GM18858 (cell line): ENCODE data around the gene NCBP2L.
"Not testable (repeated sequence)": the region's sequence is repeated elsewhere in the genome, so short reads cannot be mapped to it uniquely, and the experiment has no call there.

Experiments used
- ATAC-seq: cut with Tn5 transposase; IDR thresholded peaks from one replicate; pipeline ENCODE4 v1.9.1; 2021; ENCODE audit not compliant: unreplicated experiment

Gene NCBP2L

GRCh38 chrX:107804427-107804826, 26.9 kb downstream of the NCBP2L start:
- no peak for ATAC-seq

- no peak for ATAC-seq
These were observed 27.6 kb downstream of the NCBP2L start for GRCh38 chrX:107805179-107805578.

DNA sequence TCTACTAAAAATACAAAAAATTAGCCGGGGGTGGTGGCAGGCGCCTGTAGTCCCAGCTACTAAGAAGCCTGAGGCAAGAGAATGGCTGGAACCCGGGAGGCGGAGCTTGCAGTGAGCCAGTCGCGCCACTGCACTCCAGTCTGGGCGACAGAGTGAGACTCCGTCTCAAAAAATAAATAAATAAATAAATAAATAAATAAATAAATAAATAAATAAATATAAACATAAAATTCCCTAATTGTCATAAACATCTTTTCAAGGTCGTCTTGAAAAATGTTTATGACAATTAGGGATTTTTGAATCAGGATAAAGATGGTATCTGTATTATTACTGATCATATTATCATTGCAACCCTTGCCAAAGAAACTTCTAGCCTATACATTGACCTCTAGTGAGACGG, 32.5 kb downstream of the NCBP2L start:
- ATAC-seq, result not testable (repeated sequence)

GRCh38 chrX:107818900-107819521, 41.5 kb downstream of the NCBP2L start:
- ATAC-seq, result no peak

- ATAC-seq, result no peak
These were observed 45.5 kb downstream of the NCBP2L start for GRCh38 chrX:107823042-107823441.

DNA sequence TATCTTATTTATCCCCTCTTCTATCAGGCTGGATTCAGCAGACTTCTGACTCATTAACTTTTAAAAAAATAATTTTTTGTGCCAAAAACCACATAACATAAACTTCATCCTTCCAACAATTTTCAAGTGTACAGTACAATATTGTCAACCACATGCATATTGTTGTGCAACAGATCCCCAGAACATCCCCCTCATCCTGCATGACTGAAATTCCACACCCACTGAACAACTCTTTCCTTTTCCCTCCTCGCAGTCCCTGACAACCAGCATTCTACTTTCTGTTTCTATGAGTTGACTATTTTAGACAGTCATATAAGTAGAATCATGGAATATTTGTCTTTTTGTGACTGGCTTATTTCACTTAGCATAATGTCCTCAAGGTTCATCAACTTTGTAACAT, 45.9 kb downstream of the NCBP2L start:
- no peak for ATAC-seq

GRCh38 chrX:107825698-107826237, 48.2 kb downstream of the NCBP2L start, which contains the start of gene MID2:
Gene MID2, plus strand, starts transcription at chrX:107825866. Its CDS starts 561 bp downstream, at chrX:107826427.
- ATAC-seq, result no peak

- ATAC-seq, result no peak
These were observed 48.9 kb downstream of the NCBP2L start for GRCh38 chrX:107826238-107827029.

DNA sequence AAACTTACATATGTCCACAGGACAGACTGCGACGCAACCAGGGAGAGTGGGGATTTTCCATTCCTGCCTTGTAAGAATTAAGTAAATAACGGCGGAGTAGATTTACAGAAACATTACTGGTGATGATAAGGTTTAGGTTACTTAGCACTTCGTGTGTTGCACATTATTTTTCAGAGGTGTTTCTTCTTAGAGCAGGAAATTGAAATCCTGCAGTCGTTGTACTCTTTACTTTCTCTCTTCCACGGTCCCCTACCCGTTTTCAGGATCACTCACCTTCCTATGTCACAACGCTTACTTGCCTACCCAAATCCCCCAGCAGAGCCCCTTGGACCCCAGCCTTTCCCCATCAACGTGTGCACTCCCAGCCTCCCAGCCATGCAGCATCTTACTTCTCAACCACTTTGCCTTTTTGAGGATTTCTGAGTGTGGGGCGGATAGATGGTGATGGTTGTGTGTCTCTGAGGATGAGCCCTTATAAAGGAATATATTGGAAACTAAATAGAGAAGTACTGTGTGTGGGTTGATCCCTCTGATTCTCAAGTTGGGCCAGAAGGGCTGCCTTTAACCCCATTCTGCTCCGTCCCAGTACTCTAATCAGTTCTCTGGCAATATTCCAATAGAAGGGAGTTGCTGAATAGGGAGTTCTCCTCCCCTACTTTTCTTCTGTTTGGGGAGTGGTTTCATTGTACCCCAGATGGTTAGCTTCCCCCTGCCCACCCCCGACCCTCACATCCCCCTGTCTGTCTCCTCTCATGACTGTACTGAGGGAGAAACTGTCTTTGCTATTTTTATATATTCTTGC, 49.7 kb downstream of the NCBP2L start:
- ATAC-seq, result no peak

DNA sequence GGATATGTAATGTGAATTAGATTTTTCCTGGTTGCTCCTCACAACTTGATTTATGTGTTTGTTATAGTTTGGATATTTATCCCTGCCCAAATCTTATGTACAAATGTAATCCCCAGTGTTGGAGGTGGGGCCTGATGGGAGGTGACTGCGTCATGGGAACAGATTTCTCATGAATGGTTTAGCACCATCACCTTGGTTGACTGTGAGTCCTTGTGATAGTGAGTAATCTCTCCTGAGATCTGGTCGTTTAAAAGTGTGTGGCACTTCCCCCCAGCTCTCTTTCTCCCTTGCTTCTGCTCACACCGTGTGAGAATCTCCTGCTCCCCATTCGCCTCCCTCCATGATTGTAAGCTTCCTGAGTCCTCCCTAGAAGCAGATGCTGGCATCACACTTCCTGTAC, 50.3 kb downstream of the NCBP2L start:
- ATAC-seq, result no peak

DNA sequence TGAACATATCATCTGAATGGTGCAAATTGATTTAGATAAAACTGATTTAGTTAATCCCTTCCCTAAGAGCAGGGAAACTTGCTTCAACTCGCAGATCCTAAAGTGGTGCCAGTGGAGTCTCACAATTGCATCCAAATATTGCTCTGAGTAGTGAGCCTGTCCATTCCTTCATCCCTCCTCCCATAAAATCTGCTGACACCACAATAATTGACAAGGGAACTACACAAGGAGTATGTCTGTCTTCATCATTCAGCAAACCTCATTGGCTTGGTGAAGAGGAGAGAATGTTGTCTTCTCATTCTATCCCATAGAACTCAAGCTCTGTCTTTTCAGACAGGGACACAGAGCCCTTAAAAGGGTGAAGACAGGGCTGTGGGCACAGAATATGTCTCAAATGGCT, 52.3 kb downstream of the NCBP2L start:
- ATAC-seq, result no peak

GRCh38 chrX:107831071-107831730, 53.7 kb downstream of the NCBP2L start:
- ATAC-seq, result no peak

DNA sequence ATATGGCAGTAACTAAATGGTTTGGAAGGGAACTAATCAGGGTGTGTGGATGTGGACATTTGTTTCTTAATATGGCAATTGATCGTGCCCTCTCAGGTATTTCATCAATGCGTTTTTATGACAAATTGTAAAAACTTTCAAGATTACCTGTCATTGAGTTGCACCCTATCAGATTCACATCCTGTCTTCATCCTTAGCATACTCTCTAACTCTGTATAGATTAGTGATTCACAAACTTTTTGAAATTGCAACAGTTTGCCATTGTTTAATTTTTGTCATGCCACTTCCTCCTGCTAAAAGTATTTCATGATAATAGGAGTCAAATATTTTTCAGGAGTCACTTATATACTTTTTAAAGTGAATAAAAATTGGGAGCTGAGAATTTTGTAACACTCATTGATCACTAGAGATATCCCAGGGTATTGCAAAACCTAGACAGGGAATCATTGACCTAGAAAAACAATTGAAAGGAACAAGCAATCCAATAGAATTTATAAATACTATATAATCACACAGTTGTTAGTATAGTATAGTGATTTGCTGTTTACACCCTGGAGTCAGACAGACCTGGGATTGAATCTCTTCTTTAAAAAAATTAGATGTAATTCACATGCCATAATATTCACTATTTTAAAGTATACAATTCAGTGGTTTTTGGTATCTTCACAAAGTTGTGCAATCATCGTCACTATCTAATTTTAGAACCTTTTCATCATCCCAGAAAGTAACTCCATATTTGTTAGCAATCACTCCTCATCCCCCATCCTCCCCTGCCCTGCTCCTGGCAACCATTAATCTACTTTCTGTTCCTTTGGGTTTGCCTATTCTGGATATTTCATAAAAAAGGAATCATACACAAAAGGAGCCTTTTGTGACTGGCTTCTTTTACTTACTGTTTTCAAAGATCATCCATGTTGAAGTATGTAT, 57.0 kb downstream of the NCBP2L start:
- ATAC-seq, result no peak

GRCh38 chrX:107836958-107837357, 59.4 kb downstream of the NCBP2L start:
- ATAC-seq, result no peak

DNA sequence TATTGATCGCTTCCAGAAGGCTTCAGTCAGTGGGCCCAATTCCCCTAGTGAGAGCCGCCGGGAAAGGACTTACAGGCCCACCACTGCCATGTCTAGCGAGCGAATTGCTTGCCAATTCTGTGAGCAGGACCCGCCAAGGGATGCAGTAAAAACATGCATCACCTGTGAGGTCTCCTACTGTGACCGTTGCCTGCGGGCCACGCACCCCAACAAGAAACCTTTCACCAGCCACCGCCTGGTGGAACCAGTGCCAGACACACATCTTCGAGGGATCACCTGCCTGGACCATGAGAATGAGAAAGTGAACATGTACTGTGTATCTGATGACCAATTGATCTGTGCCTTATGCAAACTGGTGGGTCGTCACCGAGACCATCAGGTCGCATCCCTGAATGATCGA, 63.4 kb downstream of the NCBP2L start:
- ATAC-seq, result no peak

DNA sequence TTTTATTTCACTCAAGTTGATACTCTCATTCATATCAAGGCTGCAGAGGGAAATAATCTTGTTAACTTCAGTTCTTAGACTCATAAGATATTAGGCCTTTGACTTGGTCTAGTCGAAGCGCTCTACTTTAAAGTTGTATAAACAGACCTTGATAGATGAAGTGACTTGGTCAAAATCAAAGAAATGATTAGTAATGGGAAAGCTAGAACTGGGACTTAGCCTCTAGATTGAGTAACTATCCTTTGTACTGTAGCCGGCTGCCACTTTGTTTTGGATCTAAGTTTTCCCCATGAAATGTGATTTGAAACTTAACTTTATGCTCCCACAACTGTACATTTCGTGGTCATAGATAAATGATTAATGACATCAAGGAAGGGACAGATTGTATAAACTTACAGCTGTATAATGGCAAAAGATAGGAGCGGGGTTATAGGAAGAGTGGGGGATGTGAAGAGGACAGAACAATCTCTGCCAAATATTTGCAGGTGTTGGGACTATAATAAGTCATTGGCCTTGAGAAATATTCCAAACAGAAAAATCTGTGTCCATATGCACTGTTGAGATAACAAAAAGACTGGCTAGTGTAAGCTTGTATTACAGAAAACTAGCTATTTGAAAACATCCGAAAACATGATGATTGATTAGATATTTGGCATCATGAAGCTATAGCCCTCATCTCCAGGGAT, 65.3 kb downstream of the NCBP2L start:
- no peak for ATAC-seq
